ENCODE data around the gene CYB561D1.

GRCh38 chr1:109468061-109468460, 25.8 kb upstream of the CYB561D1 start:
- TF ChIP-seq, protein P1, sequence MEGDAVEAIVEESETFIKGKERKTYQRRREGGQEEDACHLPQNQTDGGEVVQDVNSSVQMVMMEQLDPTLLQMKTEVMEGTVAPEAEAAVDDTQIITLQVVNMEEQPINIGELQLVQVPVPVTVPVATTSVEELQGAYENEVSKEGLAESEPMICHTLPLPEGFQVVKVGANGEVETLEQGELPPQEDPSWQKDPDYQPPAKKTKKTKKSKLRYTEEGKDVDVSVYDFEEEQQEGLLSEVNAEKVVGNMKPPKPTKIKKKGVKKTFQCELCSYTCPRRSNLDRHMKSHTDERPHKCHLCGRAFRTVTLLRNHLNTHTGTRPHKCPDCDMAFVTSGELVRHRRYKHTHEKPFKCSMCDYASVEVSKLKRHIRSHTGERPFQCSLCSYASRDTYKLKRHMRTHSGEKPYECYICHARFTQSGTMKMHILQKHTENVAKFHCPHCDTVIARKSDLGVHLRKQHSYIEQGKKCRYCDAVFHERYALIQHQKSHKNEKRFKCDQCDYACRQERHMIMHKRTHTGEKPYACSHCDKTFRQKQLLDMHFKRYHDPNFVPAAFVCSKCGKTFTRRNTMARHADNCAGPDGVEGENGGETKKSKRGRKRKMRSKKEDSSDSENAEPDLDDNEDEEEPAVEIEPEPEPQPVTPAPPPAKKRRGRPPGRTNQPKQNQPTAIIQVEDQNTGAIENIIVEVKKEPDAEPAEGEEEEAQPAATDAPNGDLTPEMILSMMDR (IDR thresholded peaks at IDR 0.05), result no peak
- TF ChIP-seq POLR2A (IDR thresholded peaks at IDR 0.05), result no peak

All from body of pancreas (tissue), 4 donors.